Left renal cortex interstitium (tissue), 4 donors: ENCODE data around the gene TMEM248. TPM values are rescaled to one million over a fixed set of nuclear protein-coding genes. Genes with fewer than 3 reads are reported as not detected.
"Not testable (repeated sequence)": the region's sequence is repeated elsewhere in the genome, so short reads cannot be mapped to it uniquely, and the experiment has no call there.

Experiments
- DNase-seq, 4 donors: peaks; one replicate each; pipeline ENCODE4 v3.0.0-alpha.2; 2013; ENCODE audit warnings: low read depth in 4 of 4, low spot score in 2 of 4, missing footprints in 1 of 4
- polyA plus RNA-seq, 4 donors: library from polyadenylated mRNA; unstranded; fragments of 120-200 nt; gene quantifications; one replicate each; pipeline ENCODE4 v1.2.1, GENCODE V29; 2013; ENCODE audit not compliant: insufficient read length in 4 of 4

The TMEM248 gene
- polyA plus RNA-seq, 4 donors: 74.0 to 80.2 (median 78.9) TPM

DNA sequence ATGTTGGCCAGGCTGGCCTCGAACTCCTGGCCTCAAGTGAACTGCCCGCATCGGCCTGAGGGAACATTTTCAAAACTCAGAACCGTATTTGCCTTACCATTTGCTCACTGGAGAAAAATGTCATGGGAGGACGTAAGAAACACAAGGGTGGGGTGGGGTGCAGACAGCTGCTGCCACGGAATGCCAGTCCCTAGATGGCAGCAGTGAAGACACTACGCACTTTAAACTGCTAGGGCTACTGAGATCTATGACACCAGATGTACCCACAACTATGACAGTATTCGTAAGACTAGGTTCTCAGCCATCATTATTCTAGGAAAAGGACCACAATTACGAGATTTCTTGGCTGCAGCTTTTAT lies 73.6 kb downstream of the TMEM248 start:
- DNase-seq: peak; percentile 11 to 37 (median 27)

DNA sequence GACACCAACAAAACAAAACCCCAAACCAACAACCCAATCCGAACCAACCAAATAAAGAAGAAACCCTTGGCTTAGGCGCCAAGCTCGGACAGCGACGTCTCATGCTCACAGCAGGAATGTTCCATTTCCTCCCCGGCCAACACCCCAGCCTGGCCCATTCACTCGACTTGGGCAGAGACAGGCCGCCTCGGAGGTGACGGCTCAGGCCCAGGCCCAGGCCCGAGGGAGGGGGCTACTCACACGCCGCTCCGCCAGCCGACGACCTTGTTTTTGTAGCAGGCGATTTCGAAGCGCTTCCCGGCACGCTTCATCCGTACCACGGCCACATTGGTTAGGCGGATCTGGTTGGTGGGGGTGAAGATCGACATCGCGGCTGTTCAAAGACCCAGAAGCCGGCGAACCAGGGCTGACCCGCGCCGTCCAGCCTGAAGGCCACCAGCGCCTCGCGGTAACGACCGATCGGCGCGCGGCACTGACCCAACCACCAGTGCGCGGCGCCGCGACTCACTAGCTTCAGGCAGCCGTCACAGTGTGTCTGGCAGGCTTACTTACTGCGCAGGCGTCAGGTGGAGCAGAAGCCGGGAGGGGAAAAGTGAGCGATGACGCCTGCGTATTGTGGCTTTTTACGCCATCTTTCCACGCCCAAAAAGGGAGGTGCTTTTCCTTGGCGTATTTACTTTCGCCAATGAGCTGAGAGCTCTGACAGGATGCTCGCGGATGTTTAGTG lies 74.2 kb downstream of the TMEM248 start, which contains the start of gene SBDS:
Gene SBDS (minus strand): TSS at position 537 of the 727 bp plus-strand sequence. CDS start 169 bp downstream, at position 368.
- peak; percentile 84 to 97 (median 90) for DNase-seq

DNA sequence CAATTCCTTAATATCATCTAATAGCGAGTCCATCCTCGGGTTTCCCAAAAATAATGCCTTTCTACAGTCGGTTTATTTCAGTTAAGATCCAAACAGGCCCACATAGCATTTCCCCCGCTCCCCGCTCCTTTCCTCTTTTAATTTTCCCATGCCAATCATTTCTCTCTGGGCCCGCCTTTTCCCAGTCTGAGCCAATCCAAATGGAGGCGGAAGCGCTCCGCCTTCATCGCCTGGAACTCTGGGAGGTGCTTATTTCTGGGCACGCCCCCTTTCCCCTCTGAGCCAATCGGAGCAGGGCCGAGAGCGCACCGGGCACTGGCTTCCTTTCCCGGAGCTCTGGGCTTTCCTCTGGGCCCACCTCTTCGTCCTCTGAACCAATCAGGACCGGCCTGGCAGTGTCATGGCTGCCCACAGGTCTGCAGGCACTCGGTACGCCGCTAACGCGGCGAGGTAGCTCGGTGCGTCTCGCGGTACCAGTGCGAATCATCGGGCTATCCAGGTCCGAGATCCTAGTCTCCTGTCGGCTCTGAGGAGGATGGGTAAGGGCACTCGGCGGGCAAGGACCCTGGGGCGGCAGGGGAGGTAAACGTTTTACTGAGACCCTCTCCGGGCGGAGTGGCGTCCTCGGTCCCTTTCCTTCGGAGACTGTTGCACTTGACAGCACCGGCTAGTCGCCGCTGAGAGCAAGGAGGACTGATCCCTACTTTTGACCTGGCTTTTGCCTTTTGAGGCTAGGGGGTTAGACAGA lies 75.6 kb downstream of the TMEM248 start, which contains the start of gene TYW1:
Gene TYW1 (plus strand): TSS at position 390 of the 748 bp plus-strand sequence. CDS start 146 bp downstream, at position 536.
- DNase-seq: peak; percentile 90 to 97 (median 94)

DNA sequence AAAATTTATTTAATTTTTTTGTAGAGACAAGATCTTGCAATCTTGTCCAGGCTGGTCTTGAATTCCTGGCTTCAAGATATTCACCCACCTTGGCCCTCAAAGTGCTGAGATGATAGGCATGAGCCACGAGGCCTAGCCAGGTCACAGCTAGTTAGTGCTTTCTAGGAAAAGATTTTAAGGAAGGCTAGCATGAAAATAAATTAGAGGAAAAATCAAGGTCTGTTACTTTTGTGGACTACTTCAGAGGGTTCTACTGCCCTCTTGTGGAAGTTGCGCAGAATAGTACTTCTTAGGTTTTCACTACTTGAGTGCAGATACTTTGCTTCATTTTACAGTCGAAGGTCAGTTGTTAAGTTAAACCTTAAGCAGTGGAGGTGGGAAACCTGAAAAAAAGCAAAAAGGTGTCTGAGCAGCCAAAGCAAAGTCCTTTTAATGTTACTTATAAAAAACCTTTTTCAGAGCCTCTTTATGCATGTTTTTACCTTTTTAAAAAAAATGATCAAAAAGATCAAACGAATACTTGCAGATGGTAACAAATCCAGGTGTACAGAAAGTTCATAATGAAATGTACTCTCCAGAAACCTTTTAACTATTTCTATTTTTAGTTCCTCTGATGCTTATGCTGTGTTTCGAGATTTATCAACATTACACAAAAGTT lies 79.7 kb downstream of the TMEM248 start:
- not testable (repeated sequence) for DNase-seq

DNA sequence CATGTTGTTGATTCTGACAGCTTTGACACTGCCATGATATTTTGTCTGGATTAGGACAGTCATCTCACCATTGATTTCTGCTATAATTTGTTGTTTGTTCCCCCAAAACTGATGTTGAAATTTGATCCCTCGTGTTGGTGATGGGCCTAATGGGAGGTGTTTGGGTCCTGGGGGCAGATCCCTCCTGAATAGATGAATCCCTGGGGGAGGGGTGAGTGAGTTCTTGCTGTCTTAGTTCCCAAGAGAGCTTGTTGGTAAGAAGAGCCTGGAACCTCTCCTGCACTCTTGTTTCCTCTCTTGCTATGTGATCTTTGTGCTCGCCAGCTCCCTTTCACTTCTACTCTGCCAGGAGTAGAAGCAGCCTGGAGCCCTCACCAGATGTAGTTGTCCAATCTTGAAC lies 83.1 kb downstream of the TMEM248 start:
- DNase-seq: not testable (repeated sequence)

DNA sequence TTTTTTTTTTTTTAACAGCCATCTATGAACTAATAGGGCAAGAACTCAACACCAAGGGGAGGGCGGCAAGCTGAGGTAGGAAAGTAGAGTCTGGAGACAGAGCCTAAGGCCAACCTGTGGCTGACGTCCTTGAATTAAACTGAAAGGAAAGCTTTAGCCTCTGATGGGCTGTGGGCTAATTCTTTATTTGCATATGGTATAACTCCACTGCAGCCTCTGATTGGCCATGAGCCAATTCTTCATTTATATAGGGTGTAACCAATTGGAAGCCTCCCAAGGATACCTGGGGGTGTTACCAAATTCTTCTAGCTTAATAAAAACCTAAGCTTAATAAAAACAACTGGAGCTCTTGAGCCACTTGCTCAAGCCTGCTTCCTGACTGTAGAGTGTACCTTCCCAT lies 85.9 kb downstream of the TMEM248 start:
- DNase-seq: no peak

Other genes starting within 250 kb of the TMEM248 start
- gene RABGEF1, start 180.5 kb upstream of the TMEM248 start, polyA plus RNA-seq: 10 to 100 TPM; 29.0 to 39.2 (median 32.7) TPM
- 100 to 1,000 TPM in 2 of 4 donors, 10 to 100 TPM in 2; 82.8 to 145 (median 103) TPM for gene SBDS, start 74.4 kb downstream of the TMEM248 start, polyA plus RNA-seq
- gene TYW1, start 75.6 kb downstream of the TMEM248 start, polyA plus RNA-seq: 10 to 100 TPM; 23.0 to 25.6 (median 24.2) TPM